HCT116 (cell line): ENCODE measurements around the gene PPAT. TPM values are rescaled to one million over a fixed set of nuclear protein-coding genes. Genes with fewer than 3 reads are reported as not detected.

Experiments used
- ATAC-seq: fragments of 200-7000 bp; cut with Tn5 transposase; 2 replicates; pipeline ENCODE4 v1.9.1; 2020; ENCODE audit warnings: mild to moderate bottlenecking, moderate library complexity
- BruUV-seq: library from RNA; stranded (reverse); fragments of 400-500 nt; replicated peaks from 2 replicates; lab custom pipeline; 2021; lab: Mats Ljungman, UMichigan
- CTCF ChIA-PET: fragments of 300-600 bp; sonication (Branson Sonifier 250); formaldehyde crosslinking; loops from one replicate; lab custom pipeline; 2021; ENCODE audit warnings: antibody characterized with exemption; lab: Charles Lee
- POLR2A ChIA-PET: fragments of 300-600, 350-600 bp; sonication (Branson Sonifier 250); formaldehyde crosslinking; loops from one replicate; lab custom pipeline; 2021; ENCODE audit warnings: antibody characterized with exemption; lab: Charles Lee
- RAD21 ChIA-PET, 2 experiments: fragments of 300-600 bp; sonication (Branson Sonifier 250); formaldehyde crosslinking; loops; one replicate each; lab custom pipeline; 2023; ENCODE audit warnings: low total read pairs in 2 of 2; ENCODE audit not compliant: uncharacterized antibody in 2 of 2, unreplicated experiment in 2 of 2, low non-redundant PET in 1 of 2; lab: Charles Lee
- DNase-seq: peaks from one replicate; pipeline ENCODE4 v3.0.0-alpha.2; 2010; ENCODE audit warnings: low read depth, low spot score
- H2AFZ ChIP-seq: fragments of 200-600 bp; shearing (Covaris generic), sonication (generic); 2 replicates; pipeline ENCODE4 v1.6.1; 2017; ENCODE audit warnings: low read depth, mixed run types, mixed read lengths, antibody characterized with exemption, low read length; ENCODE audit not compliant: poor library complexity, severe bottlenecking
- H3K27ac ChIP-seq: 2 replicates; pipeline ENCODE4 v1.5.1; 2012; ENCODE audit warnings: low read depth, low read length
- H3K27me3 ChIP-seq: fragments of 200-600 bp; sonication (generic); 2 replicates; pipeline ENCODE4 v1.6.1; 2016; ENCODE audit warnings: mixed run types, low read length, mixed read lengths; ENCODE audit not compliant: insufficient read depth
- H3K36me3 ChIP-seq, 2 experiments: fragments of 200-500 bp in 1 of 2; fragments of 200-600 bp in 1 of 2; sonication (Bioruptor generic) in 1 of 2; sonication (generic) in 1 of 2; 2 replicates each; pipeline versions ENCODE4 v1.5.1 to v1.6.1; 2014 to 2016; ENCODE audit warnings: low read length in 2 of 2, inconsistent platforms in 1 of 2, mixed read lengths in 1 of 2, mixed run types in 1 of 2; ENCODE audit not compliant: insufficient read depth in 2 of 2, control insufficient read depth in 1 of 2
- H3K4me1 ChIP-seq, 2 experiments: fragments of 200-600 bp in 1 of 2; sonication (generic) in 1 of 2; 2 replicates each; pipeline versions ENCODE4 v1.5.1 to v1.6.1; 2012 to 2017; ENCODE audit warnings: low read length in 2 of 2, inconsistent platforms in 1 of 2, mild to moderate bottlenecking in 1 of 2, mixed read lengths in 1 of 2, mixed run types in 1 of 2, moderate library complexity in 1 of 2; ENCODE audit not compliant: insufficient read depth in 2 of 2, control insufficient read depth in 1 of 2
- H3K4me2 ChIP-seq: fragments of 200-600 bp; sonication (generic); 2 replicates; pipeline ENCODE4 v1.6.1; 2017; ENCODE audit warnings: mixed run types, low read length, mixed read lengths
- H3K4me3 ChIP-seq, 2 experiments: fragments of 200-600 bp in 1 of 2; sonication (generic) in 1 of 2; replicated peaks in 1 of 2; 2 replicates each; pipeline ENCODE4 v1.5.1; 2011 to 2016; ENCODE audit warnings: low read length in 2 of 2, control low read depth in 1 of 2, low read depth in 1 of 2, mild to moderate bottlenecking in 1 of 2, mixed read lengths in 1 of 2, mixed run types in 1 of 2
- H3K79me2 ChIP-seq: fragments of 200-600 bp; sonication (generic); 2 replicates; pipeline ENCODE4 v1.6.1; 2017; ENCODE audit warnings: mild to moderate bottlenecking, mixed run types, low read length, moderate library complexity, mixed read lengths; ENCODE audit not compliant: insufficient read depth
- H3K9ac ChIP-seq: fragments of 200-600 bp; sonication (generic); 2 replicates; pipeline ENCODE4 v1.6.1; 2016; ENCODE audit warnings: low read length, mixed read lengths
- H3K9me2 ChIP-seq: fragments of 200-600 bp; sonication (generic), shearing (Covaris generic); 2 replicates; pipeline ENCODE4 v1.6.1; 2017; ENCODE audit warnings: mixed run types, mild to moderate bottlenecking, moderate library complexity; ENCODE audit not compliant: insufficient read depth
- H3K9me3 ChIP-seq, 2 experiments: fragments of 200-500 bp in 1 of 2; fragments of 200-600 bp in 1 of 2; sonication (Bioruptor generic) in 1 of 2; sonication (generic) in 1 of 2; 2 replicates each; pipeline ENCODE4 v1.6.1; 2014 to 2017; ENCODE audit warnings: low read length in 2 of 2, mixed read lengths in 2 of 2, inconsistent platforms in 1 of 2, low read depth in 1 of 2, mild to moderate bottlenecking in 1 of 2, mixed run types in 1 of 2, moderate library complexity in 1 of 2; ENCODE audit not compliant: control insufficient read depth in 1 of 2, insufficient read depth in 1 of 2
- H4K20me1 ChIP-seq: fragments of 200-600 bp; sonication (generic), shearing (Covaris generic); 2 replicates; pipeline ENCODE4 v1.6.1; 2017; ENCODE audit warnings: mixed run types, mild to moderate bottlenecking, moderate library complexity; ENCODE audit not compliant: insufficient read depth
- ATF3 ChIP-seq: IDR thresholded peaks from 2 replicates; pipeline ENCODE4 v1.6.1; 2012
- CEBPB ChIP-seq: IDR thresholded peaks from 2 replicates; pipeline ENCODE4 v1.6.1; 2012; ENCODE audit warnings: low read depth
- CTCF ChIP-seq, 3 experiments: fragments of 200-600 bp in 1 of 3; sonication (generic) in 1 of 3; IDR thresholded peaks in 2 of 3; conservative IDR thresholded peaks in 1 of 3; 2 replicates each; pipeline ENCODE4 v1.5.1; 2012 to 2017; ENCODE audit warnings: low read depth in 2 of 3, low read length in 2 of 3, antibody characterized with exemption in 1 of 3, borderline replicate concordance in 1 of 3, control low read depth in 1 of 3, mild to moderate bottlenecking in 1 of 3, mixed read lengths in 1 of 3, mixed run types in 1 of 3, moderate library complexity in 1 of 3; ENCODE audit not compliant: insufficient read depth in 1 of 3
- ELF1 ChIP-seq: IDR thresholded peaks from 2 replicates; pipeline ENCODE4 v1.6.1; 2012; ENCODE audit warnings: low read depth, borderline replicate concordance
- EZH2 ChIP-seq: fragments of 200-600 bp; sonication (generic); IDR thresholded peaks from 2 replicates; pipeline ENCODE4 v1.6.1; 2017; ENCODE audit warnings: antibody characterized with exemption, mixed run types
- EZH2phosphoT487 ChIP-seq: fragments of 200-600 bp; IDR thresholded peaks from 2 replicates; pipeline ENCODE4 v1.6.1; 2018; ENCODE audit warnings: antibody characterized with exemption, borderline replicate concordance
- FOSL1 ChIP-seq: IDR thresholded peaks from 2 replicates; pipeline ENCODE4 v1.6.1; 2012; ENCODE audit warnings: low read depth
- JUND ChIP-seq: IDR thresholded peaks from 2 replicates; pipeline ENCODE4 v1.6.1; 2012
- MAX ChIP-seq: IDR thresholded peaks from 2 replicates; pipeline ENCODE4 v1.6.1; 2012
- POLR2A ChIP-seq: IDR thresholded peaks from 2 replicates; pipeline ENCODE4 v1.7.0; 2011; ENCODE audit warnings: borderline replicate concordance; ENCODE audit not compliant: insufficient read depth, insufficient read length; ENCODE audit errors: extremely low read depth
- POLR2AphosphoS5 ChIP-seq: IDR thresholded peaks from 2 replicates; pipeline ENCODE4 v1.6.1; 2011; ENCODE audit warnings: mild to moderate bottlenecking, low read depth, low read length, moderate library complexity
- RAD21 ChIP-seq: IDR thresholded peaks from 2 replicates; pipeline ENCODE4 v1.6.1; 2012; ENCODE audit warnings: low read depth, mild to moderate bottlenecking
- SIN3A ChIP-seq: IDR thresholded peaks from 2 replicates; pipeline ENCODE4 v1.6.1; 2012; ENCODE audit warnings: low read depth
- SP1 ChIP-seq: IDR thresholded peaks from 2 replicates; pipeline ENCODE4 v1.6.1; 2012; ENCODE audit warnings: low read depth
- TCF7L2 ChIP-seq: IDR thresholded peaks from 2 replicates; pipeline ENCODE4 v1.7.0; 2011; ENCODE audit warnings: borderline replicate concordance, inconsistent platforms; ENCODE audit not compliant: insufficient read depth, insufficient read length; ENCODE audit errors: extremely low read depth
- YY1 ChIP-seq: IDR thresholded peaks from 2 replicates; pipeline ENCODE4 v1.6.1; 2011; ENCODE audit warnings: low read length, low read depth, moderate library complexity, mild to moderate bottlenecking; ENCODE audit not compliant: insufficient replicate concordance; ENCODE audit errors: extremely low read depth
- ZFX ChIP-seq: fragments of 450-650 bp; IDR thresholded peaks from 2 replicates; pipeline ENCODE4 v1.6.1; 2017
- ZNF274 ChIP-seq: fragments of 200-500 bp; sonication (Bioruptor generic); IDR thresholded peaks from 2 replicates; pipeline ENCODE4 v1.6.1; 2014; ENCODE audit warnings: mild to moderate bottlenecking, low read depth, low read length, inconsistent platforms
- intact Hi-C: fragments of 100-400 bp; cut with micrococcal nuclease; formaldehyde crosslinking; loops from 2 replicates; pipeline ENCODE4 v1.10.0; 2022
- total RNA-seq: library from RNA; stranded (reverse); gene quantifications from one replicate; pipeline ENCODE4 v1.2.1, GENCODE V29; 2021; ENCODE audit not compliant: unreplicated experiment

PPAT gene
- total RNA-seq, 1 experiment from 2014 or later: 78.6 TPM

GRCh38 chr4:56433280-56433679, 2.1 kb downstream of the PPAT start (continued):
- TF ChIP-seq CTCF (IDR thresholded peaks at IDR 0.05 in 2 of 3, conservative IDR thresholded peaks at IDR 0.05 in 1 of 3; ENCODE audit: borderline replicate concordance in 1 of 3, insufficient read depth in 1 of 3, low read depth in 2 of 3, low read length in 2 of 3) (no peak), MAX (no peak), SIN3A (no peak), POLR2AphosphoS5 (no peak)

- RAD21 ChIA-PET: interaction anchor here in 1 of 2 experiments (0.6 kb wide), 1 partner anchor 20 kb away, joined by 3 read pairs; no protein-coding TSS in a partner anchor
- Histone ChIP-seq H3K9ac (no peak overlapping the region), H3K9me3 (no peaks in the 10 kb centered on the region), H3K27me3 (no peaks in the 10 kb centered on the region), H3K27ac (no peak overlapping the region), H4K20me1 (peaks cover 63% of the 10 kb centered on the region; the same call in 1 of the 2 replicates), H3K4me2 (no peak overlapping the region), H3K36me3 (0 out of 4 replicates have a peak, but pooled peaks cover 0 to 4% of the 10 kb centered on the region in 2 experiments), H3K9me2 (no peaks in the 10 kb centered on the region), H3K4me1 (peaks cover 3 to 9% of the 10 kb centered on the region in 2 experiments; a peak in 3 of 4 replicates), H3K79me2 (peaks cover 100% of the 10 kb centered on the region), H3K4me3 (no peak overlapping the region), H2AFZ (no peak overlapping the region)
- ATAC-seq (no peak), DNase-seq (no peak)
- BruUV-seq: no TSS peak
- TF ChIP-seq EZH2: no peak
- TF ChIP-seq JUND: no peak
- no peak for TF ChIP-seq TCF7L2
- no peak for TF ChIP-seq SP1
- no peak for TF ChIP-seq SIN3A
- TF ChIP-seq RAD21: no peak
- no peak for TF ChIP-seq FOSL1
- no peak for TF ChIP-seq ELF1
- TF ChIP-seq EZH2phosphoT487: no peak
- no peak for TF ChIP-seq POLR2A
- TF ChIP-seq ZNF274: no peak
- TF ChIP-seq ATF3: no peak
- no peak for TF ChIP-seq CEBPB
- TF ChIP-seq YY1: no peak
- no peak for TF ChIP-seq ZFX
- intact Hi-C loops: loop anchor here (10.0 kb wide), 1 partner anchor 475 kb away; the partner anchor contains the start of gene REST
- POLR2A ChIA-PET: no interaction called here
- CTCF ChIA-PET: no interaction called here
Observed at GRCh38 chr4:56430203-56430602, 5.2 kb downstream of the PPAT start.
